Stomach (tissue), 4 donors: Measurements from ENCODE around the gene NRG2.

Experiments used
- CTCF ChIP-seq, 7 experiments: fragments of 450-650 bp in 4 of 7; fragments of 200-600 bp in 3 of 7; sonication (generic) in 3 of 7; IDR thresholded peaks; one replicate each; pipeline ENCODE4 v1.5.1; 2016 to 2019; ENCODE audit warnings: antibody characterized with exemption in 7 of 7, control low read depth in 2 of 7, mild to moderate bottlenecking in 1 of 7
- POLR2A ChIP-seq, 4 donors: fragments of 450-650 bp; IDR thresholded peaks; one replicate each; pipeline ENCODE4 v1.6.1; 2016; ENCODE audit warnings: antibody characterized with exemption in 4 of 4, control low read depth in 2 of 4, mild to moderate bottlenecking in 1 of 4, moderate library complexity in 1 of 4
- POLR2AphosphoS5 ChIP-seq, 3 donors: sonication (generic); formaldehyde crosslinking; IDR thresholded peaks; one replicate each; pipeline ENCODE4 v1.6.1; 2016; ENCODE audit warnings: antibody characterized with exemption in 3 of 3

GRCh38 chr5:139811274-139811607 lies 231.9 kb downstream of the NRG2 start:
- TF ChIP-seq CTCF (IDR thresholded peaks at IDR 0.05) (no peak), POLR2A (IDR thresholded peaks at IDR 0.05) (no peak), POLR2AphosphoS5 (IDR thresholded peaks at IDR 0.05) (no peak)
